ENCODE measurements around the gene TRIP10.

The TRIP10 gene

GRCh38 chr19:6712231-6712630 is 27.2 kb upstream of the TRIP10 start:
- DNase-seq: no peak

- DNase-seq: no peak
Observed at GRCh38 chr19:6712692-6713670, 26.5 kb upstream of the TRIP10 start.

GRCh38 chr19:6713773-6714692 is 25.4 kb upstream of the TRIP10 start:
- no peak for DNase-seq

- no peak for DNase-seq
Observed at GRCh38 chr19:6714749-6715555, 24.5 kb upstream of the TRIP10 start.

- DNase-seq: no peak
Observed at GRCh38 chr19:6716610-6716970, 22.9 kb upstream of the TRIP10 start.

- no peak for DNase-seq
Observed at GRCh38 chr19:6717036-6717435, 22.4 kb upstream of the TRIP10 start.

- DNase-seq: no peak
Observed at GRCh38 chr19:6717441-6717971, 22.0 kb upstream of the TRIP10 start.

- no peak for DNase-seq
Observed at GRCh38 chr19:6718111-6718740, 21.3 kb upstream of the TRIP10 start.

GRCh38 chr19:6718741-6719539 is 20.5 kb upstream of the TRIP10 start:
- DNase-seq: no peak

- DNase-seq: no peak
Observed at GRCh38 chr19:6719540-6719861, 20.0 kb upstream of the TRIP10 start.

- DNase-seq: no peak
Observed at GRCh38 chr19:6719992-6720368, 19.5 kb upstream of the TRIP10 start.

GRCh38 chr19:6720369-6721137 is 18.9 kb upstream of the TRIP10 start, which contains the start of gene C3:
Gene C3, minus strand, starts transcription at chr19:6720650. Its CDS starts 61 bp downstream, at chr19:6720589.
- no peak for DNase-seq

GRCh38 chr19:6721138-6721474 is 18.4 kb upstream of the TRIP10 start:
- DNase-seq: no peak

- DNase-seq: no peak
Observed at GRCh38 chr19:6721773-6722172, 17.7 kb upstream of the TRIP10 start.

GRCh38 chr19:6723108-6723618 is 16.3 kb upstream of the TRIP10 start:
- no peak for DNase-seq

- no peak for DNase-seq
Observed at GRCh38 chr19:6723738-6724137, 15.7 kb upstream of the TRIP10 start.

GRCh38 chr19:6724631-6725492 is 14.6 kb upstream of the TRIP10 start:
- DNase-seq: no peak

- no peak for DNase-seq
Observed at GRCh38 chr19:6725513-6726231, 13.8 kb upstream of the TRIP10 start.

- no peak for DNase-seq
Observed at GRCh38 chr19:6728346-6728745, 11.1 kb upstream of the TRIP10 start.
